Ramos (cell line): ENCODE results near the gene NAT16.

Experiments used
- in situ Hi-C: fragments of 300-500 bp; cut with MboI; formaldehyde crosslinking; loops from one replicate; pipeline ENCODE4 v1.14.3; 2022; ENCODE audit warnings: low sequenced_read_pairs; ENCODE audit not compliant: unreplicated experiment

The NAT16 gene

DNA sequence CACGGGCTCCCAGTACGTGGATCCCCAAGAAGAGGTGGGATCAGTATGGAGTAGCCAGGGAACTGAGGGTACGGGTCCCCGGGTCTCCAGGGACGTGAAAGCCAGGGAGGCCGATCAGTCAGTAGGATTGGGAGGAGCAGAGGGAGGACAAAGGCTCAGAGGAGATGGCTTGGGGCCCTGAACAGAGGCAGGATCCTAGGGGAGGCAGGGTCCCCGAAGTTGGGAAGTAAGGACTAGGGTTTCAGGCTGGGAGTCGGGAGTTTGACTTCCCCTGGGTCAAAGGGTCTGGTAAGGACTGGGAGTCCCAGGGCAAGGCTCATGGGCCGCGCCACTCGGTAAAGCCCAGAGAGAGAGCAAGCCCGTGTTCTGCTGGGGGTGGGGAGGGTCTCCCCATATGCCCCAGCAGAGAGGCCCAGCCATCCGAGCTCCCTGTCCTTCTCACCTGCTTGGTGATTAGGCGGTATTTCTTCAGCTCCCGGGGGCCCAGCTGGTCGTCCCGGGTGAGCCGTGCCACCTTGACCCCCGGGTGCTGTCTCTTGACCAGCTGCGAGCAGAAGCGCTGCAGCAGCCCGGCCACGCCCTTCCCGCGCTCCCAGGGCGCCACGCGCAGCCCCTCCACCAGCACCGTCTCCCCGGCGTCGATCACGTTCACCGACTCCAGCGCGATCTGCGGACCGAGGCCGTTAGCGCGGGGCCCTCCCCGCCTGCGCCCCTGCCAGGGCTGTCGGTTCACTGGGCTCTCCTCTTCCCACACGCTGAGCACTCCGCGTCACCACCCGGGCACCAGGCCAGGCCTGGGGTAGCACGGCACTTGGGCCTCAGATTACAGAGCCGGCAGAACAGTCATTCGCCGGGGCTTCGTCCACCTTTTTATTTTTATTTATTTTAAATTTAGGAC is 7.0 kb downstream of the NAT16 start:
- in situ Hi-C loops: no loop called here

DNA sequence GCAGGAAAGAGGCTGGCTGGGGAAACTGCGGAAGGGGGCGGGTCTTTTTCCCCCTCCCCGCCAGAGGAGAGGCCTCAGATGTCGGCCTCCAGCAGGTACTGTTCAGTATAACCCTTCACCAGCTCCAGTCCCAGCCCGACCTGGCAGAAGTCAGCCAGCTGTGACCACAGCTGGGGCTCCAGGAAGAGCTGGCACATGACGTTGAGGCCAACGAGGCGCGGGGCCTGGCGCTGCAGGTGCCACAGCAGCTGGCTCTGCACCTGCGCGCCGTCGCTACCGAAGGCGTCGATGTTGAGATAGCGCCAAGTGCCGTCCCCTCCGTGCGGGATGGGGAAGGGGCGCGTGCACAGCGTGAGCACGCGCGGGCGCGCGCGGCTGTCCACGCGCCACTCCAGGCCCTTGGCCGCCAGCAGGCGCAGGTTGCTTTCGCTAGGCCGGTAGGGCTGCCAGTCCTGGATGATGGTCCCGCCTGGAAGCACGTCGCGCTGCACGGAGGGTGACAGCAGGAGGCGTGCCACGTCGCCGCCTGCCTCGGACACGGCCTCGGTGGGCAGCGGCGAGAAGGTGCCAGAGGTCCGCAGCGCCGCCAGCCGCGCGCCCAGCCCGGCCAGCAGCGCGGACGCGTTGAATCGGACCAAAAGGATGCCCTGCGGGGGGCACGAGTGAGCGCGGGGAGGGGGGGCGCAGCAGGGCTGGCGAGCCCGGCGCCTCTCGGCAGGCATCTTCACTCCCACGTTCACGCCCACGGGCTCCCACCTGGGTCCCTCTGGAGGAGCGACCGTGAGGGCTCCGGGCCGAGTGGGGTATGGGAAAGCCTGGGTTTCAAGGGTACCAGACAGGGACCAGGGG is 7.9 kb downstream of the NAT16 start:
- in situ Hi-C loops: no loop called here

DNA sequence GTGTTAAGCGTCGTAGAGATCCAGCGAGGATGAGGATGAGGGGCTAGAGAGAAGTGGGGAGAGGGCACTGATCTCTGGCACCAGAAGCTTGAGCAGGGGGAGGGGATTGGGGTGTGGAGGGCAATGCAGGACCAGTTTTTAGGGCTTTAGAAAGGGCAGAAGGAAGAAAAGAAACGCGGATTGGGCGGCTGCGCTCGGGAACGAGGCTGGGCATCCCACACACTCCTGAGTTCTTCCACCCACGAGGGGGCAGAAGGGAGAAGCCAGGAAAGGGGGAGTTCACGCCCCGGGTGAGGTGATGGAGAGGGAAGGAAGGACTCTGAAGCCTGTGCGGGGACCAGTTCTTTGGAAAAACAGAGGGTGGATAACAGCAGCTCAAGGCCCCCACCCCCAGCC is 8.7 kb downstream of the NAT16 start:
- in situ Hi-C loops: no loop called here

DNA sequence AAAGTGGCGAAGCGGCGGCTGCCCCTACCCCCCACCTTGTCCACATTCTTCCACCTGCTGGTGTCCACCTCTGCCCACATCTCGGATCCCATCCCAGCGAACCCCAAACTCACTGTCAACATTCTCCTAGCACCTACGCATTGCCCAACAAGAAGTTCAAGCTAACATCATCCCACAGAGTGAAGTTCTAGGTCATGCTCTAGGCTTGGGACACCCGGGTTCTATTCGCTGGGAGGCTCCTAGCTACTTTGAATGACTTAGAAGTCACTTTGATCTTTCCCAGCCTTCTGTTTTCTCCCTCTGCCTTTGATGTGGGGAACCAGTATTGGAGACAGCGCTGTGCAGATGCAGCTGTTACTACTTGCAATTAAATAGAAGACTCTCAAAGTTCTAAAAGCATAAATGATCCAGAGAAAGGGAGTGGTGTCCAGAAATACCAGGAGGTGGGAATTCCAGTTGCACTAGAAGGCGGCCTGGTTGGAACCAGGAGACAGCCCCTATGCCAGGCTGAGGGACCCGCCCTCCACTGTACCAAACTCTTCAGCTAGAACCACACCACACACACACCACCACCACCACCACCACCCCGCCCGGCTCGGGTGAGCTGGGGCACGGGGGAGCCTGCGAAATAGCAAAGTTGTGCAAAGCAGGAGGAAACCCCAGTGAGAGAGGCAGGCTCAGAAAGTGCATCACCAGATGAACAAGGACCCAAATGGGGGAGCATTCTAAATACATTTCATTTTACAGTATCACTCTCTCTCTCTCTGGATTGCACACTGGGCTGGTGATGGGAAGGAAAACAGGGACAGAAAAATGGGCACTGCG is 9.3 kb downstream of the NAT16 start:
- in situ Hi-C loops: no loop called here

DNA sequence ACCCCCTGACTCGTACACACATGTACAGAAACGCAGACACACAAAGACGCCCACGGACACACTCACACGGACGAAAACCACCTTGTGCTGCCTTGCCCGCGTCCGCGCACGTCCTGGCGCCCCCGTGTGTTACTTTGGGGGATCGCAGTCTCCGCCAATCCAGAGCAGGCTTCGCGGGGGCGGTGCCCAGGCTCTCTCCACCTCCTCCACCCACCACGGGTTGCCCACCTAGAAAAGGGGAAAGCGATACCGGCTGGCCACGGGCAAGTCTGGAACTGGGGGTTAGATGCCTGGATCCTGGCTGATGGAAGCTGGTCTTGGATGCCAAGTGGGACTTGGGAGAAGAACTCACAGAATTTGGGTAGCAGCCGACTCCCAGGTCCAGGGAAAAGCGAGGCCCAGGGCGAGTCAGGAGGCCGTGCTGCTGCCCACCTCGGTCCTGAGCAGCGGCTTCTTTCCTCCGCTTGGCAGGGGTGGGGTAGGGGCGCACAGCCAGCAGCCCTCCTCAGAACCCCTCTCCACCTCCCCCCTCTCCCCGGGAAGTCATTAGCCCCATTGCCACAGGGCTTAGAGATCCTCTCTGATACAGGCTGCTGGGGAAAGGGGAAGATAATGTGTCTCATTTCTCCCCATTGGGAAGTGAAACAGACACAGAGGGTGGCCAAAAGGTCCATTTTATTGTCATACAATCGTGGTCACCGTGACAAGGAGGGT is 10.1 kb downstream of the NAT16 start:
- in situ Hi-C loops: no loop called here

DNA sequence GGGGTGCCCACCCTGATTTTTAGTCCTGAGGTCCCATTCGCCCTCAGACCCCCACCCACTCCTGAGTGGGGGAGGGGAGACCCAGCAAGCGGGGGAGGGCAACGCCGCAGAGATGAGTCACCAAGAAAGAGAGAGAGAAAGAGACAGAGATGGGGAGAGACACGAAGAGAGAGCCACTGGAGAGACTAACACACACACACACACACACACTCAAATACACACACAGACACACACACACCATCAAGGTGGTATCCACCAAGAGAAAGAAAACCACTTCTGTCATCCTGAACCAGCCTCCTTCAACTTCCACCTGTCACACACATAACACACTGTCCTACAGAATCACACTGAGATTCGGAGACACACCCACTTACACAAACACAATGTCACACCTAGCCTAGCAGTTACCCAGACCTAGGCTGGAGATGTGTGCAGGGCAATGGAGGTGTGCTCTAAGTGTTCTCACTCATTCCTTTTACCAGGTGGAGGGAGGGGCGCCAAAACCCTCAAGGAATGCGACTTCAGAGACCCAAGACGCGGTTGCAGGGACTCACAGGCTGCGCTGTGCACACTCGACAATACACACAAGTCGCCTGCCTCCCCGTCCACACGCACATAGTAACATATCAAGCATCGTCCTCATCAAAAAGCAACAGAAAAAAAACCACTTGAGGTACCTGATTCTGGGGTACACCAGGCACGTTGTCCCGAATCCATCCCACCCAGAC is 10.8 kb downstream of the NAT16 start:
- in situ Hi-C loops: no loop called here

DNA sequence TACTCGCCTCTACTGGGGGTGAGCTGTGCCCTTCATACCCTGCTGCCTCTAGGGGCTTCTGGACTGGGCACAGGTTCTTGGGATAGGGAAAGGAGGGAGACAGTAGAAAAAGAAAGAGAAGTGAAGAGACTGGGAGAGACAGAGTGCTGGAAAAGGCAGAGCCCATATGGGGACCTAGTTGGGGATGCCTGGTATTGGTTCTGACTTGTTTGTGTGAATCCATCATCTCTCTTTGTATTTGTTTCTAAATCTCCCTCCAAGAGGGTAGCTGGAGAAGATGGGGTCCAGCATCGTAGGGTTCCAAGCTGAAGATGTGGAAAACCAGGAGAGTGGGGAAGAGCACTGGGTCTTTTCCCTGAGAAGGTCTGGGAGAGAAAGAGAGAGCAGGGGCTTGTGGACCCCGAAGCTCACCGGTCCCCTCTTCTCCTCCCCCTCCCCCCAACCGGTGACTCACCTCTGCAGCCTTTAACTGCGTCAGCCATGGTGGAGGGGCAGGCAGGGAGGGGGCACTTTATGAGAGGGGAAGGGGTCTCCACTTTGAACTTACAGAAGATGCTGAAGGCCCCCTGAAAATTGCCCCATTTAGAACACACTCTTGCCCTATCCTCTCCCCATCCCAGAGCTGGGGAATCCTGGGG is 11.6 kb downstream of the NAT16 start:
- in situ Hi-C loops: no loop called here

DNA sequence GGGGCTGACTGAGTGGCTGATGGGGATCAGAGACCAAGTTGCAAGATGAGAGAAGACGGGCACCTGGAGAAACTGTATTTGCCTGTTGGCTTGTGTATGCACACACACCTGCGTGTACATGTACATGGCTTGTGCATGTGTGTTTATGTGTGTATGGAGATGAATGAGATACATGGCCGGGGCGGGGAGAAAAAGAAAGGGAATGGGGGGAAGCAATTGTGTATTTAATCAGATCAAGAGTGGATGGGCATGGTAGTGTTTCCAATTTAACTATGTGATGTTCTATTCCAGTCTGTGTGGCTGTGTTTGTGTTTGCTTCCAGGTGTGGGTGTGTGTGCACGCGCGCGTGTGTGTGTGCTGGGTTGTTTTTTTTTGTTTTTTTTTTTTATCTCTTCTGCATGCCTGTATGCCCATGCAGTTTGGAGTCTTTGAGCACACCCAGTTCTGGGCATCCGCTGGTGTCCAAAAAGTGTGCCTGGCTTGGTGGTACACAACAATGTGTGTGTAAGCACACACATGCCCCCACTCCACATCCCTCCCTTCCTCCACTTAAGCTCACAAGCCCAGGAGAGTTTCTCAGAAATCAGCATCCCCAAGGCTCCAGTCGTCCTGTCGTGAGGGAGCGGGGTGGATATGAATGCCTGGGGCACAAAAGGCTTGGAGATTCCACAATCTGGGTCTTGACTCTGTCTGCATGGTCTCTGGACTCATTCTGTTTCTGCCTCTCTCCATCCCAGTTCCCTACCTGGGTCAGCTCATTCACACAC is 12.3 kb downstream of the NAT16 start:
- in situ Hi-C loops: no loop called here

DNA sequence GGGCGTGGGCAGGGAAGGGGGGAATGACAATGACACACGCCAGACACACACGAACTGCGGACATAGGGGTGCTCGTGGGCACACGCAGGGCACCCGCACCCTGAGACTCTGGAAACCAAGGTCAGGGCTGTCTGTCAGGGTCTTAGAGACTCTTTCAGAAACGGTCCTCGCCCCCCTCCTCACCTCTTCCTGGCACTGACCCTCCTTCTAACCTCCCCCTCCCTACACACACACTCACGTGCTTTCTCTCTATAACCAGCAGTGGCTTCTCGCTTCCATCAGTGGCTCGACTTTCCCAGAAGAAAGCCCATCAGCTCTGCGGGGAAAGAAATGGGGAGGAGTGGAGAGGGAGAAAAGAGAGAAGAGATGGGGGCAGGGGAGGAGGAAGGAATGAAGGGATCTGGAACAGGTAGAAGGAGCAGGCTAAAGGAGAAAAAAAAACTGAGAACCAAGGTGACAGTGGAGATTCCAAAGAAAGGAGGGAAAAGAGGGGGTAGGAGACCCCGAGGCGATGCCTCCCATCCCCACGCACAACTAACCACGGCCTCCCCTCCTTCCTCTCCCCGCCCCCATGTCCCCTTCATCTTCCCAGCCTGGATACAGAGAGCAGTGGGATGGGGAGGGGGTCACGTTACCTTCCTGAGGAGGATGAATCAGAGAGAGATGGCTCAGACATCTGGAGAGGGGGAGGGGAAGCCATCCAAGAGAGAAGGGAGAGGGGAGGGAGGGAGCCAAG is 13.0 kb downstream of the NAT16 start:
- in situ Hi-C loops: no loop called here

DNA sequence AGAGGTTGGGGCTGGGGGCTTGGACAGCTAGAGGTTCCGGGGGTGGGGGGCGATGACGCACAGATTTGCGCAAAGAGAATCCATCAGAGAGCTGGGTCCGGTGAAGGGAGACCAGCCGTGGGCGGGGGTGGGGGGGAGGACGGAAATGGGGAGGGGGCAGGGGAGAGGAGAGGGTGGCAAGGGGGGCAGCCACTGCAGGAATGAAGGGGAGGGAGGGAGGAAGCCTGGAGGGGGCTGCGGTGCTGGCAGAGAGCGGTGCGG is 13.5 kb downstream of the NAT16 start:
- in situ Hi-C loops: no loop called here

DNA sequence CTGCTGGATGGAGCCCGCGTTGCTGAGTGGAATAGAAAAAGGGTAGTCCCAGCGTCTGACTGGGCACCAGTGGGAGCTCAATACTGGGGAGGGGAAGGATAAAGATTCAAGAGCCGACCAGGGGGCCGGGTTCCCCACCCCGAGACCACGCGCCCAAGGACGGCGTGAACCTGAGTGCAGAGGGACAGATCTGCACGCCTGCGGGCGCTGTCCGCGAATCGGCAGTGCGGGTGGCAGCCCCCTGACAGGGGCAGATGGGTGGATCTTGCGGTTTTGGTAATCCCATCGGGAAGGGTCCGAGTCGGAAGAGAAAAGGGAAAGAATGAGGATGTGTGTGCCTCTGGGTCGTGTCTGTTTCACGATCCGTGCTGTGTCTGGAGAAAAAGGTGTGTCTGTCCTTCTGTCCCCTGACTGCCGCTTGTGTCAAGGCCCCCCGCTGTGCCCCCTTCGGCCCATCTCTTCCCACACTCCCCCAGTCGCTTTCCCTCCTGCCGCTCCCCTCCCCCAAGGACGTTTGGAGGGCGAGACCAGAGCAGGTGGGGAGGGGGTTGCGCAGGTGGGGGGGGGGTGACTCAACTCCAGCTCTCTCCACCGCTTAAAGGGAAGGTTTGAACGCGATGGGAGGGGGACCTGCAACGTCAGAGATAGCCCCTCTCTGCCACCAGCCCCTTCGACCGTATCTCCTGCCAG is 14.0 kb downstream of the NAT16 start:
- in situ Hi-C loops: no loop called here

DNA sequence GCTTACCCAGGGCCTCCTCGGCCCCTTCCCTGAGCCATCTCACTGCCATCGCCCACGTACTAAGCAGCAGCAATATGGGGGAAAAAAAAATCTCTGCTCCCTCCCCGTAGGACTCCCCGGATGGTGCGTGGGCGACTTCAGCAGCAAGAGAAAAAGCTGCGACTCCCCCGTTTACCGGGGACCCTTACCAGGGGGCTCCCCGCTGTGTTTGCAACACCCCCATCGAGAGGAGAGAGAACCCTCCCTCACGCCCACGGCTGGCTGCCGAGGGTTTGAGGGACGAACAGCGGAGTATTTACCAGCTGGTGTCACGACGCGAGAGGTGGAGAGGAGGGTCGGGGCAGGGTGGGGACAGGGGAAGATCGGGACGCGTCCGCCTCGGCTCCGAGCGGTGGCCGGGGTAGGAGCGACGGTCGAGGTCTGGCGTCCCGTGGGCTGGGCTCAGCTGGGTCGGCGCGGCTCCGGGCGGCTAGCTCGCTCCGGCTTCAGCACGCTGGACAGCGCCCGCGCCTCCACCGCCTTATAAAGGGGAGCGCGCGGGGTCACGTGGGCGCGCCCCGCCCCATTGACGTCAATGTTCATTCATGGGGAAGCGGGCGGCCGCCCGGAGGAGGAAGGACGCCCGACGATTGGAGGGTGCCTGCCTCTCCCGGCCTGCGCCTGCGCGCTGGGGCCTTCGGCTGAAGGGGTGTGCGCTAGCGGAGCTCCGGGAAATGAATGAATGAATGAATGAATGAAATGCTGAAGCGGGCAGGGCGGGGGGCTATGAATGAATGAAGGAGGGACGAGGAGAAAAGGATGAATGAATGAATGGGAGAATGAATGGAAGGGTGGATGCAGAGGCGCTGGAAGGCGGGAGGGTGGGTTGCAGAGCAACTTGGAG is 14.8 kb downstream of the NAT16 start, which contains the start of gene VGF:
VGF (minus strand) TSS at position 495 of the 883 bp plus-strand sequence. CDS start 726 bp downstream, outside the sequence.
- in situ Hi-C loops: no loop called here

DNA sequence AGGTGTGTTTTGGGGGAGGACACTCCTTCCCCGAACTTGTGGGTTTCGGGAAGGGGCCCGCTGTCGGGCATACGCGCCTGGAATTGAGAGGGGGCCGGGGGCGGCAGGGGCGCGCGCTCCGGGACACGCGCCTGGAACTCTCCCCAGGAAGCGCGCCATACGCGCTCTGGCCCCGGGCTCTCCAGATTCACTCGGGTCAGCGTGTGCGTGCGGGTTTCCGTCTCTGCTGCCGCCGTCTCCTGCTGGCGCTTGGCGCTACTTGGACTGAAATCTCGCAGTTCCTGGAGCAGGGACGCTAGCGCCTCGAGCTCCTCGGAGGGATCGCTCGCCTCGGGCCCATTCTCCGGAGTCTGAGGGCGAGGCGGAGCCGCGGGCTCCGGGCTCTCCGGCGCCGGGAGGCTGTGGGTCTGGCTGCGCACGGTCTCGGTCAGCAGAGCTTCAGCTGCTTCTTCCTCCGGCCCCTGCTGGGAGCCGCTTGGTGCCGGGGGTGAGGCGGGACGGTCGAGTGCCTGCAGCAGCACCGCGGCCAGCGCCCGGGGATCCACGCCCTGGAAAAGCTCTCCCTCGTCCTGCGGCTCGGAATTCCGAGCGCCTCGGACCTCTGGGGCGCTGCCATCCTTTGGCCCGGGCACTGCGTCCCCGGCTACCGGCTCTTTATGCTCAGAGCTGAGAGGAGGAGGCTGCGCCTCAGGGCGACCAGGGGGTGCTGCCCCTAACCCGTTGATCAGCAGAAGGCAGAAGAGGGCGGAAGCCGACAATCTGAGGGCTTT is 15.8 kb downstream of the NAT16 start:
- in situ Hi-C loops: no loop called here

DNA sequence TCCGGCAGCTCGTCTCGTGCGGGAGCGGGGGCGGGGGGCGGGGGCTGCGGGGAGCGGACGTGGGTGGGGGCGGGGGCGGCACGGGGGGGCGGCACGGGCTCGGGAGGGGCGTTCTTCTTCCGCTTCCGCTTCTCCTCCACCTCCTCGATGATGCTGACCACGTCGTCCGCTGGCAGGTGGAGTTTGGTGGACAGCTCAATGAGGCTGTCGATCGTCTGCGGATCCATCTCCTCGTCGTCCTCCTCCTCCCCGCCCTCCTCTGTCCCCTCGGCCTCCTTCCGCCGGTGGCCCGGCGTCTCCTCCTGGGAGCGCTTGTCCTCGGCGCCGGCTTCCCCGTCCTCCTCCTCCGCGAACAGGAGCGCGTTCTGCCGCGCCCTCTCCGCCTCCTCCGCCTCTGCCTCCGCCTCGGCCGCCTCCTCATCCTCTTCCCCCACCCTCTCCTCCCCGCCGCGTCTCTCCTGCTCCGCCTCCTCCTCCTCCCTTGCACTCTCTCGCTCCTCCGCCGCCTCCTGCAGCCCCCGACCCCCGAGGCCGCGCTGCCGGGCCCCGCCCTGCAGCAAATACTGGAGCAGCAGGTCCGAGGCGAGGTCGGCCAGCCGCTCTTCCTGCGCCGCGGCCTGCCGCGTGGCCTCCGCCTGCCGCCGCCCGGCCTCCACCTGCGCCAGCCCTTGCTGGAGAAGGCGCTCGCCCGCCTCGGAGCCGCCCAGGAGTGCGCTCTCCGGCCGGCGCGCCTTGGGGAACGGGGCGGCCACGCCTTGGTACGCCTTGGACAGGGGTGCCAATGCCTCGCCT is 16.6 kb downstream of the NAT16 start:
- in situ Hi-C loops: no loop called here
